ENCODE results near the gene PGPEP1. TPM values are rescaled to one million over a fixed set of nuclear protein-coding genes. Genes with fewer than 3 reads are reported as not detected.

PGPEP1 gene
- polyA plus RNA-seq, 3 donors, result 10.3 to 25.1 (median 10.3) TPM

DNA sequence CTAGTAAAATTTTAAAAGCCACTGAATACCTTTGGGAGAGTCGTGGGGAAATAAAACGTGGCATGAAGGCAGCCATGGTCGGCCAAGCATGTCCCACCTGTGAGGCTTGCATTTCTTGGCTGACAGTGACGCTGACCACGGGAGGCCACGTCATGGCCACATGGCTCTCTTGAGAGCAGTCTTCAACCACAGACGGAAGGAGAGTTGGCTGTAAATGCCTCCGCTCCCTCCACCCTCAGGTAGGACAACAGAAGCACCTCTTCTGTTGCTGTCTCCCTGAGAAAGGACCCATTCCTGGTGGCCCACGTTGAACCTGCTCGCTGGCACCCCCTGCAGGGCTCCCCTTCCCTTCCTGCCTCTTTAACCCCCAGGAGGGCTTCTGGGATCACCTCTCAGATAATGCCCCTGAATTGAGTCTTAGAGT lies 67.7 kb downstream of the PGPEP1 start:
- Histone ChIP-seq H3K9me3 (replicated peaks in 1 of 2; ENCODE audit: control insufficient read depth in 1 of 2, insufficient read depth in 1 of 2, low read length in 2 of 2) (no peaks in the 10 kb centered on the region), H3K9ac (ENCODE audit: insufficient read depth, low read length, poor library complexity, severe bottlenecking) (no peak overlapping the region), H3K4me3 (replicated peaks in 1 of 3; ENCODE audit: low read depth in 2 of 3, low read length in 3 of 3) (no peak overlapping the region), H4K20me1 (ENCODE audit: insufficient read depth, low read length) (no peaks in the 10 kb centered on the region), H3K27me3 (ENCODE audit: control insufficient read depth in 2 of 2, insufficient read depth in 2 of 2, low read length in 2 of 2) (no peaks in the 10 kb centered on the region), H3K4me1 (ENCODE audit: control insufficient read depth in 1 of 2, insufficient read depth in 2 of 2, low read length in 2 of 2) (peaks cover 20 to 32% of the 10 kb centered on the region in 2 donors), H3K27ac (ENCODE audit: low read depth in 1 of 2, low read length in 2 of 2) (no peak overlapping the region), H3K4me2 (replicated peaks; ENCODE audit: extremely low read depth, low read length, poor library complexity, severe bottlenecking) (no peak overlapping the region), H3K79me2 (ENCODE audit: insufficient read depth, low read length) (peaks cover 10% of the 10 kb centered on the region), H3K36me3 (replicated peaks in 1 of 2; ENCODE audit: control insufficient read depth in 1 of 2, insufficient read depth in 2 of 2, low read length in 2 of 2) (no peaks in the 10 kb centered on the region), H2AFZ (ENCODE audit: insufficient read depth, low read depth, low read length, poor library complexity, severe bottlenecking) (no peak overlapping the region)
- Mint-ChIP-seq H3K4me1 (peaks cover 31% of the 10 kb centered on the region), H3K27me3 (ENCODE audit: low read depth in 3 of 3) (peaks cover 2 to 6% (median 6%) of the 10 kb centered on the region in 3 donors), H3K27ac (peak overlapping the region in 3 of 7 donors; percentile 35 to 62 (median 45)), H3K9me3 (no peaks in the 10 kb centered on the region), H3K36me3 (no peaks in the 10 kb centered on the region), H3K4me3 (no peak overlapping the region)
- DNase-seq, result peak; percentile 35 to 59 (median 58)
- TF ChIP-seq, protein P1, sequence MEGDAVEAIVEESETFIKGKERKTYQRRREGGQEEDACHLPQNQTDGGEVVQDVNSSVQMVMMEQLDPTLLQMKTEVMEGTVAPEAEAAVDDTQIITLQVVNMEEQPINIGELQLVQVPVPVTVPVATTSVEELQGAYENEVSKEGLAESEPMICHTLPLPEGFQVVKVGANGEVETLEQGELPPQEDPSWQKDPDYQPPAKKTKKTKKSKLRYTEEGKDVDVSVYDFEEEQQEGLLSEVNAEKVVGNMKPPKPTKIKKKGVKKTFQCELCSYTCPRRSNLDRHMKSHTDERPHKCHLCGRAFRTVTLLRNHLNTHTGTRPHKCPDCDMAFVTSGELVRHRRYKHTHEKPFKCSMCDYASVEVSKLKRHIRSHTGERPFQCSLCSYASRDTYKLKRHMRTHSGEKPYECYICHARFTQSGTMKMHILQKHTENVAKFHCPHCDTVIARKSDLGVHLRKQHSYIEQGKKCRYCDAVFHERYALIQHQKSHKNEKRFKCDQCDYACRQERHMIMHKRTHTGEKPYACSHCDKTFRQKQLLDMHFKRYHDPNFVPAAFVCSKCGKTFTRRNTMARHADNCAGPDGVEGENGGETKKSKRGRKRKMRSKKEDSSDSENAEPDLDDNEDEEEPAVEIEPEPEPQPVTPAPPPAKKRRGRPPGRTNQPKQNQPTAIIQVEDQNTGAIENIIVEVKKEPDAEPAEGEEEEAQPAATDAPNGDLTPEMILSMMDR (IDR thresholded peaks at IDR 0.05), result peak; percentile 75
- 49% methylated on average over 10 of the region's 10 CpGs for WGBS (ENCODE audit: insufficient coverage)
- intact Hi-C loops (cut with micrococcal nuclease), result loop anchor here (2.0 to 5.0 kb wide), 3 partner anchors 19 to 201 kb away; no protein-coding TSS in a partner anchor

DNA sequence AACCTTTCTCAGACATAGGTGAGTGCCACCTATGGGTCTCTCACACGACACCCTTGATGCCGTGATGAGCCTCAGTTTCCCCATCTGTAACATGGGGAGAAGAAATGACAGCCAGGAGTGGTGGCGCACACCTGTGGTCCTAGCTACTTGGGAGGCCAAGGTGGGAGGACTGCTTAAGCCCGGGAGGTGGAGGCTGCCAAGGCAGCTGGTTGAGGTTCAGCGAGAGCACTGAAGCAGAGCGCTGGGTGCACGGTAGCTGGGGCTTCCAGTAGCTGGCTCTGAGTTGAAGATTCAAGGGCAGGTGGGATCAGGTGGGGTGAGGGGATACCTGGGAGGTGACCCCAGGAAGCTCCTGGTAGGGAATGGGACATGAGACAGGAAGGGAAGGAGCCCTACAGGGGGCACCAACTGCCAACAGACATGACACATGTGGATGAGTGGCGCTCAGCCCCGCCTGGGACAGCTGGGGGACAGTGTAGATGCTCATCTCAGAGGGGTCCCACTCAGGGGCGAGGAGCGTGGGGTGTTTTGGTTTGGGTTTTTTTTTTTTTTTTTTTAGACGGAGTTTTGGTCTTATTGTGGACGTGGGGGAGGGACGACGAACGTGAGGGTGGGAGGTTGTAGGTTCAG lies 72.3 kb downstream of the PGPEP1 start:
- Histone ChIP-seq H3K27me3 (ENCODE audit: control insufficient read depth in 2 of 2, insufficient read depth in 2 of 2, low read length in 2 of 2) (no peaks in the 10 kb centered on the region), H4K20me1 (ENCODE audit: insufficient read depth, low read length) (no peaks in the 10 kb centered on the region), H3K27ac (ENCODE audit: low read depth in 1 of 2, low read length in 2 of 2) (no peak overlapping the region), H2AFZ (ENCODE audit: insufficient read depth, low read depth, low read length, poor library complexity, severe bottlenecking) (no peak overlapping the region), H3K4me1 (ENCODE audit: control insufficient read depth in 1 of 2, insufficient read depth in 2 of 2, low read length in 2 of 2) (peaks cover 39 to 50% of the 10 kb centered on the region in 2 donors), H3K79me2 (ENCODE audit: insufficient read depth, low read length) (no peaks in the 10 kb centered on the region), H3K4me2 (replicated peaks; ENCODE audit: extremely low read depth, low read length, poor library complexity, severe bottlenecking) (no peak overlapping the region), H3K9ac (ENCODE audit: insufficient read depth, low read length, poor library complexity, severe bottlenecking) (no peak overlapping the region), H3K4me3 (replicated peaks in 1 of 3; ENCODE audit: low read depth in 2 of 3, low read length in 3 of 3) (no peak overlapping the region), H3K36me3 (replicated peaks in 1 of 2; ENCODE audit: control insufficient read depth in 1 of 2, insufficient read depth in 2 of 2, low read length in 2 of 2) (no peaks in the 10 kb centered on the region), H3K9me3 (replicated peaks in 1 of 2; ENCODE audit: control insufficient read depth in 1 of 2, insufficient read depth in 1 of 2, low read length in 2 of 2) (no peaks in the 10 kb centered on the region)
- TF ChIP-seq, protein P1 (IDR thresholded peaks at IDR 0.05), result no peak
- 90% methylated on average over 14 of the region's 16 CpGs for WGBS (ENCODE audit: insufficient coverage)
- intact Hi-C loops (cut with micrococcal nuclease), result loop anchor here (10.0 kb wide), 2 partner anchors 138 to 208 kb away; partner anchors contain the start of genes IQCN (in 1 of the 2) and RAB3A (in 1 of the 2)
- no peak for DNase-seq
- Mint-ChIP-seq H3K4me1 (peaks cover 47% of the 10 kb centered on the region), H3K27ac (no peak overlapping the region), H3K36me3 (no peaks in the 10 kb centered on the region), H3K9me3 (peaks cover 0 to 2% (median 0%) of the 10 kb centered on the region in 7 donors), H3K4me3 (no peak overlapping the region), H3K27me3 (ENCODE audit: low read depth in 3 of 3) (peaks cover 2 to 6% (median 6%) of the 10 kb centered on the region in 3 donors)

All from CD14-positive monocyte (primary cell).